Colonic mucosa (tissue), 4 donors: ENCODE results near the gene KDSR. TPM values are rescaled to one million over a fixed set of nuclear protein-coding genes. Genes with fewer than 3 reads are reported as not detected.

ENCODE experiments used
- DNase-seq: peaks from one replicate; pipeline ENCODE4 v3.0.0-alpha.2; 2020
- H3K27ac ChIP-seq: fragments of 200-600 bp; one replicate; pipeline ENCODE4 v1.8.0; 2021
- H3K27me3 ChIP-seq: fragments of 200-600 bp; one replicate; pipeline ENCODE4 v1.8.0; 2021
- H3K36me3 ChIP-seq: fragments of 200-600 bp; one replicate; pipeline ENCODE4 v1.8.0; 2021
- H3K4me1 ChIP-seq: fragments of 200-600 bp; one replicate; pipeline ENCODE4 v1.8.0; 2021; ENCODE audit warnings: mild to moderate bottlenecking
- H3K4me3 ChIP-seq: fragments of 200-600 bp; one replicate; pipeline ENCODE4 v1.8.0; 2021
- H3K9ac ChIP-seq, 2 donors: one replicate each; pipeline ENCODE4 v1.7.0; 2013; ENCODE audit warnings: control low read depth in 2 of 2, low read depth in 2 of 2, low read length in 2 of 2
- H3K9me3 ChIP-seq: fragments of 200-600 bp; one replicate; pipeline ENCODE4 v1.8.0; 2021
- intact Hi-C: fragments of 100-400 bp; cut with DNase I; formaldehyde crosslinking; loops from one replicate; pipeline ENCODE4 v1.14.1; 2022
- total RNA-seq, 2 donors: library from RNA; stranded (reverse); fragmentation: NEBNext Ultra II Directional in 1 of 2; extraction: Animal tissue kit (Norgen Biotek cat#: 25700) in 1 of 2; gene quantifications; one replicate each; pipeline ENCODE4 v1.2.1, GENCODE V29; 2021
- TF ChIP-seq, protein P1 (sequence below): fragments of 200-600 bp; IDR thresholded peaks from one replicate; pipeline ENCODE4 v1.8.0; 2022; ENCODE audit warnings: antibody characterized with exemption, mild to moderate bottlenecking
- donor health status: healthy.
- donor health status: DM: no; HTN: no; CAD: no.
- donor health status: DM: no; HTN: no; CAD: no.

The KDSR gene
- total RNA-seq, 2 donors from 2014 or later: 32.8 to 55.3 TPM

DNA sequence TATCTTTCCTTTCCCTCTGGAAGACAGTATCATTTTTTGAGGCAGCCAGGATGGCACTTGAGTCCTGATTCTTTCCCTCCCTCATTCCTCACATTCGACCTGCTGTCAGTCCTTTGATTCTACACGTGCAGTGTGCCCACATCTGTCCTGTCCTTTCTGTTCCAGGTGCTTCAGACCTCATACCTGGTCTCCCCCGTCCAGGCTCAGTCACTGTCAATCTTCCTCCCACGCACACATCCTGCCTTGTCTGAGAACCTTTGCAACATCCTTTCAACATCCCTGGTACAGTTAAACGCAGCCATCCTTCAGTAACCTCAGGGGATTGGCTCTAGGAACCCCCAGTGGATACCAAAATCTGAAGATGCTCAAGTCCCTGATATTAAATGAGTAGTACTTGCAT lies 57.6 kb downstream of the KDSR start:
- Histone ChIP-seq H3K27ac (no peak overlapping the region), H3K9ac (no peak overlapping the region), H3K4me3 (no peak overlapping the region), H3K36me3 (no peaks in the 10 kb centered on the region), H3K27me3 (no peaks in the 10 kb centered on the region), H3K9me3 (no peaks in the 10 kb centered on the region), H3K4me1 (no peaks in the 10 kb centered on the region)
- DNase-seq: no peak
- TF ChIP-seq, protein P1, sequence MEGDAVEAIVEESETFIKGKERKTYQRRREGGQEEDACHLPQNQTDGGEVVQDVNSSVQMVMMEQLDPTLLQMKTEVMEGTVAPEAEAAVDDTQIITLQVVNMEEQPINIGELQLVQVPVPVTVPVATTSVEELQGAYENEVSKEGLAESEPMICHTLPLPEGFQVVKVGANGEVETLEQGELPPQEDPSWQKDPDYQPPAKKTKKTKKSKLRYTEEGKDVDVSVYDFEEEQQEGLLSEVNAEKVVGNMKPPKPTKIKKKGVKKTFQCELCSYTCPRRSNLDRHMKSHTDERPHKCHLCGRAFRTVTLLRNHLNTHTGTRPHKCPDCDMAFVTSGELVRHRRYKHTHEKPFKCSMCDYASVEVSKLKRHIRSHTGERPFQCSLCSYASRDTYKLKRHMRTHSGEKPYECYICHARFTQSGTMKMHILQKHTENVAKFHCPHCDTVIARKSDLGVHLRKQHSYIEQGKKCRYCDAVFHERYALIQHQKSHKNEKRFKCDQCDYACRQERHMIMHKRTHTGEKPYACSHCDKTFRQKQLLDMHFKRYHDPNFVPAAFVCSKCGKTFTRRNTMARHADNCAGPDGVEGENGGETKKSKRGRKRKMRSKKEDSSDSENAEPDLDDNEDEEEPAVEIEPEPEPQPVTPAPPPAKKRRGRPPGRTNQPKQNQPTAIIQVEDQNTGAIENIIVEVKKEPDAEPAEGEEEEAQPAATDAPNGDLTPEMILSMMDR: no peak
- intact Hi-C loops: no loop called here

DNA sequence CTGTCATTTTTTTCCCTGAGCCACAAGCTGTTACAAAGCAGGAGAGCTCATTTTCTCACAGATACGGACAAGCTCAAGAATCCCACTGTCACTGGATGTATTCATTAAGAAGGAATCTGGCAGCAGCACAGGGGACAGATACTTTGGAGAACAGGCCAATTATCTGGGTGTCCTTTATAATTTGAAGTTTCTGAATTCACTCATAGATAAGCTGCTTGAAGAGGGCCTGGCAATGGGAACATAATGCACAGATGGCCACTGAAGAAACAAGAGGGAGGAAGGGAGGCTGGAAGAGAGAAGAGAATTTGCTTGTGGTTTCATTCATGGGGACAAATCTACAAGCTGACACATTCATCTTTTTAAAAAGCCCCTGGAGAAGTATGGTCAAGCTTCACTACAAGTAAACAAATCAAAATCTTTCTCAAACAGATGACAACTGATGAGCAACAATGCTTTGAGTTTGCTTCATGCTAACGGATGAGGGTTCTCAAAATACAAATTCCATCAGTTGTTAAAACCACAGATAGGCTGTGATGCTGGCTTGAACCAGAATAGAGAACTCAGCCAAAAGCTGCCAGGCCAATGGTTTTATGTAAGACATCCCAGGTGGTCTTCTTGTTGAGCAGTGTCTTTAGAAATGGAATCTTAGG lies 59.3 kb downstream of the KDSR start:
- no peaks in the 10 kb centered on the region for H3K4me1 ChIP-seq
- no peak for DNase-seq
- intact Hi-C loops: no loop called here
- no peaks in the 10 kb centered on the region for H3K36me3 ChIP-seq
- TF ChIP-seq, protein P1: no peak
- no peaks in the 10 kb centered on the region for H3K27me3 ChIP-seq
- H3K9me3 ChIP-seq: no peaks in the 10 kb centered on the region
- H3K27ac ChIP-seq: no peak overlapping the region
- H3K4me3 ChIP-seq: no peak overlapping the region
- H3K9ac ChIP-seq: no peak overlapping the region

DNA sequence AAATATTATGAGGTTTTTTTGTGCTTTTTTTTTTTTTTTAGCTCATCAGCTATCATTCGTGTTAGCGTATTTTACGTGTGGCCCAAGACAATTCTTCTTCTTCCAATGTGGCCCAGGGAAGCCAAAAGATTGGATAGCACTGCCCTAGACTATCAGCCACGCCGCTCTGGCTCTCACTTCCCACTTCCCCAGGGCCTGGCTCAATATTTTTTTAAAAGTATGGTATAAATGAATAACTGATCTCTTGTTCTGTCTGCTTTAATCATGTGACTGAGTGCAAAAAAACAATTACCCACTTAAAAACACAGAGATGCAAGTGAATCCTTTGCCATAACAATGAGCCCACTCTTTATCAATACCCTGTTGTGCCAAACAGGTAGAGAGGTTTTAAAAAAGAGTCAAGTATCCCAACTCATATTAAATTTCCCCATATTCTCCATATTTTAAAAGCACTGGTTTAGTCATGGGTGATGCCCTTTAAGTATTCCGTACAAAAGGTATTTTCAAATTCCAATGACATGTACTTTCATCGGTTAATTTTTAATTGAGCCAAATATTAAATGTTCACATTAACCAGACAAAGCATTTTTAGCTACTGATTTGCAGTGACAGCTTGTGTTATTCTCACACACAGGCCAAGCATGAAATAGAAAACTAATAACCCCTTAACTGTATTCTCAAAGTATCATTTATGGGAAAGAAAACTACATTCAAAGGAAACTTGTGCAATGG lies 60.0 kb downstream of the KDSR start:
- TF ChIP-seq, protein P1: no peak
- H3K27ac ChIP-seq: no peak overlapping the region

DNA sequence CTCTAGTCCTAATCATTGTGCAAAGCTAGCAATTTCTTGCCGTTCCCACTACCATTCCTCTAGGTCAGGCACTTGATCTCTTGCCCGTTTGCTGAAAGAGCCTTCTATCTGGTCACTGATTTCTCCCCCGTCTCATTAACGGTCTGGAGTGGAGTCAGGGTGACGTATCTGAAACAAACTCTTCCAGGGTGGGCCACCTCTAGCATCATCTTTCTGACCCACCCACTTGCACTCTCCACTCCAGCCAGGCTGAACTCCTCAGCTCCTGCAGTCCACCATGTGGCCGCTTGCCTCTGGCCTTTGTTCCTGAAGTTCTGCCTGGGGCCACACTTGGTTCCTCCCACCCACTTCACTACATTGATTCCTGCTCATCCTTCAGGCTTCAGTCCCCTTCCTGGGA lies 60.8 kb downstream of the KDSR start:
- H3K9me3 ChIP-seq: no peaks in the 10 kb centered on the region
- H3K4me3 ChIP-seq: no peak overlapping the region
- DNase-seq: no peak
- H3K27me3 ChIP-seq: no peaks in the 10 kb centered on the region
- H3K9ac ChIP-seq: no peak overlapping the region
- TF ChIP-seq, protein P1: no peak
- intact Hi-C loops: no loop called here
- no peaks in the 10 kb centered on the region for H3K36me3 ChIP-seq
- H3K27ac ChIP-seq: no peak overlapping the region
- no peaks in the 10 kb centered on the region for H3K4me1 ChIP-seq

More for the DNA sequence above, 60.0 kb downstream of the KDSR start:
- no peak overlapping the region for H3K9ac ChIP-seq
- H3K27me3 ChIP-seq: no peaks in the 10 kb centered on the region
- no peaks in the 10 kb centered on the region for H3K4me1 ChIP-seq
- no peaks in the 10 kb centered on the region for H3K9me3 ChIP-seq
- no peaks in the 10 kb centered on the region for H3K36me3 ChIP-seq
- intact Hi-C loops: no loop called here
- H3K4me3 ChIP-seq: no peak overlapping the region
- DNase-seq: no peak

DNA sequence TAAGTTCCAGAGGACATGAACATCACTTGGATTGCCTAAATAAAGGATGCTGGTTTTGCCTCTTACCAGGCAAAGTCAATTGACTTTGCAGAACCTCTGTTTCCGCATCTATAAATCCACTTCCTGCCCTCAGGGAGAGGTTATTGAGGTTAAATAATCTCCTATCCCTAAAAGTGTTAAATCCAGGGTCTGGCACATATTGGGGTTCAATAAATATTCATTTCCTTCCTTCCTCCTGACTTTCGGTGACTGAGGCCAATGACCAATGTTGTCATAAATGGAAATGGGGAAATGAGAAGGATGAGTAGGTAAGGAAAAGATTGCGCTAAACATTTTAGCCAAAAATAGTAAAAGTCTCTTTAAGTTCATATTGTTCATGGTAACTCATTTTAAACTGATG lies 63.5 kb downstream of the KDSR start:
- TF ChIP-seq, protein P1: no peak
- Histone ChIP-seq H3K9ac (no peak overlapping the region), H3K4me1 (no peaks in the 10 kb centered on the region), H3K9me3 (no peaks in the 10 kb centered on the region), H3K27me3 (no peaks in the 10 kb centered on the region), H3K4me3 (no peak overlapping the region), H3K36me3 (no peaks in the 10 kb centered on the region), H3K27ac (peak overlapping the region; percentile 20)
- intact Hi-C loops: no loop called here
- no peak for DNase-seq
